ENCODE measurements around the gene PRXL2A. TPM values are rescaled to one million over a fixed set of nuclear protein-coding genes. Genes with fewer than 3 reads are reported as not detected.

PRXL2A gene
- total and polyA plus RNA-seq, 2 experiments from 2014 or later: 166 to 222 TPM

DNA sequence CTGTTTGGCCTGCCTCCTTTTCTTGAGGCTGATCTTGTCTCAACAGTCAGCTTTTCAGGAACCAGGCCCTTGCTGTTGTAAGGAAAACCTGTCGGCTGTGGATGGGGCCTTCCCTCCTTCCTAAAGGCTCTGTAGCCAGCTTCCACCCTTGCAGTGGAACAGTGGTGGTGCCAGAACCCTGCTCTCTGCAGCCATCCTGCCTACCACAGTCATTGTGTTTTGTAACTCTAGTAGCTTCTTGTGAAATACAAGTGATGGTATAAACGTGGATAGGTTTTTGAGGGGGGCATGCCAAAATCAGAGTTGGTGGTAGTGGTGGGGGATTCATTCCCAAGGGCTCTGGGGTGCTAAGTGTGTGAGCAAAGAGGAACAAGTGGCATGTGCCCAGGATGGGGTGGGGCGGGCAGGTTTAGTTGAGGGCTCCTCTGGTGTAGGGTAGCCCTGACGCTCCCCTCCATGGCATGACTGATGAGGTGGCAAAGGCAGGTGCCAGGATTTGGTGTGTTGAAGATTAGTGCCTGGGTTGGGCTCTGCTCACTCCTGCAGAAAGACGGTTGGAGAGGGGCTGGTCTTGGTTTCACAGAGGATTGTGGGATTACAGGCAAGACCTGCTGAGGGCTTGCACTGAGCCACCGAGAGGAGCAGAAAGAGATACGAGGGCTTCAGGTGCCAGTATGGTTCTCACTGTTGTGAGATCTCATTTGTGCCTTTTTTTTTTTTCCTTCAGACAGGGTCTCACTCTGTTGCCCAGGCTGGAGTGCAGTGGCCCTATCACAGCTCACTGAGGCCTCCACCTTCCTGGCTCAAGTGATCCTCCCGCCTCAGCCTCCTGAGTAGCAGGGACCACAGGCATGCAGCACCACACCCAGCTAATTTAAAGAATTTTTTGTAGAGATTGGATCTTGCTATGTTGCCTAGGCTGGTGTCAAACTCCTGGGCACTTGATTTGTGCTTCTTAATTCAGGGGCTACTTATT lies 53.1 kb downstream of the PRXL2A start:
- H3K9me2 ChIP-seq (replicated peaks; ENCODE audit: insufficient read depth): no peaks in the 10 kb centered on the region
- no peaks in the 10 kb centered on the region for H3K36me3 ChIP-seq (replicated peaks; ENCODE audit: insufficient read depth, low read depth)
- TF ChIP-seq, protein P1, sequence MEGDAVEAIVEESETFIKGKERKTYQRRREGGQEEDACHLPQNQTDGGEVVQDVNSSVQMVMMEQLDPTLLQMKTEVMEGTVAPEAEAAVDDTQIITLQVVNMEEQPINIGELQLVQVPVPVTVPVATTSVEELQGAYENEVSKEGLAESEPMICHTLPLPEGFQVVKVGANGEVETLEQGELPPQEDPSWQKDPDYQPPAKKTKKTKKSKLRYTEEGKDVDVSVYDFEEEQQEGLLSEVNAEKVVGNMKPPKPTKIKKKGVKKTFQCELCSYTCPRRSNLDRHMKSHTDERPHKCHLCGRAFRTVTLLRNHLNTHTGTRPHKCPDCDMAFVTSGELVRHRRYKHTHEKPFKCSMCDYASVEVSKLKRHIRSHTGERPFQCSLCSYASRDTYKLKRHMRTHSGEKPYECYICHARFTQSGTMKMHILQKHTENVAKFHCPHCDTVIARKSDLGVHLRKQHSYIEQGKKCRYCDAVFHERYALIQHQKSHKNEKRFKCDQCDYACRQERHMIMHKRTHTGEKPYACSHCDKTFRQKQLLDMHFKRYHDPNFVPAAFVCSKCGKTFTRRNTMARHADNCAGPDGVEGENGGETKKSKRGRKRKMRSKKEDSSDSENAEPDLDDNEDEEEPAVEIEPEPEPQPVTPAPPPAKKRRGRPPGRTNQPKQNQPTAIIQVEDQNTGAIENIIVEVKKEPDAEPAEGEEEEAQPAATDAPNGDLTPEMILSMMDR (IDR thresholded peaks at IDR 0.05; ENCODE audit: poor library complexity): no peak
- TF ChIP-seq EZH2 (IDR thresholded peaks at IDR 0.05; ENCODE audit: borderline replicate concordance) (no peak), EZH2phosphoT487 (IDR thresholded peaks at IDR 0.05; ENCODE audit: low read depth, severe bottlenecking, unreplicated experiment) (no peak)
- peak overlapping the region; percentile 65 for H3K4me2 ChIP-seq
- DNase-seq (ENCODE audit: low spot score): no peak
- no peaks in the 10 kb centered on the region for H3K9me3 ChIP-seq (ENCODE audit: low read depth)
- peaks cover 89% of the 10 kb centered on the region for H3K4me1 ChIP-seq (ENCODE audit: insufficient read depth)
- WGBS (ENCODE audit: low lambda C conversion rate, missing lambda C conversion rate): 80% methylated on average over 8 of the region's 8 CpGs
- no peaks in the 10 kb centered on the region for H3K27me3 ChIP-seq
- peaks cover 92% of the 10 kb centered on the region for H4K20me1 ChIP-seq (ENCODE audit: insufficient read depth, poor library complexity, severe bottlenecking)
- no peak overlapping the region for H3K4me3 ChIP-seq
- peaks cover 98% of the 10 kb centered on the region for H3K79me2 ChIP-seq
- H2AFZ ChIP-seq: no peak overlapping the region
- H3K27ac ChIP-seq: peak overlapping the region; percentile 79

GRCh38 chr10:80462299-80462980 lies 54.1 kb downstream of the PRXL2A start:
- H3K9me3 ChIP-seq (ENCODE audit: low read depth): no peaks in the 10 kb centered on the region
- peak overlapping the region; percentile 62 for H3K4me2 ChIP-seq
- peaks cover 92% of the 10 kb centered on the region for H3K4me1 ChIP-seq (ENCODE audit: insufficient read depth)
- TF ChIP-seq EZH2 (IDR thresholded peaks at IDR 0.05; ENCODE audit: borderline replicate concordance): no peak
- no peak overlapping the region for H2AFZ ChIP-seq
- H3K36me3 ChIP-seq (replicated peaks; ENCODE audit: insufficient read depth, low read depth): no peaks in the 10 kb centered on the region
- no peak for DNase-seq (ENCODE audit: low spot score)
- peaks cover 92% of the 10 kb centered on the region for H4K20me1 ChIP-seq (ENCODE audit: insufficient read depth, poor library complexity, severe bottlenecking)
- 69% methylated on average over 7 of the region's 7 CpGs for WGBS (ENCODE audit: low lambda C conversion rate, missing lambda C conversion rate)
- no peaks in the 10 kb centered on the region for H3K9me2 ChIP-seq (replicated peaks; ENCODE audit: insufficient read depth)
- H3K27me3 ChIP-seq: no peaks in the 10 kb centered on the region
- no peak overlapping the region for H3K4me3 ChIP-seq
- H3K79me2 ChIP-seq: peaks cover 98% of the 10 kb centered on the region
- H3K27ac ChIP-seq: peak overlapping the region; percentile 79

GRCh38 chr10:80462981-80463741 lies 54.8 kb downstream of the PRXL2A start:
- DNase-seq (ENCODE audit: low spot score): no peak
- peak overlapping the region; percentile 79 for H3K27ac ChIP-seq
- no peaks in the 10 kb centered on the region for H3K9me3 ChIP-seq (ENCODE audit: low read depth)
- no peak overlapping the region for H2AFZ ChIP-seq
- peaks cover 87% of the 10 kb centered on the region for H4K20me1 ChIP-seq (ENCODE audit: insufficient read depth, poor library complexity, severe bottlenecking)
- no peaks in the 10 kb centered on the region for H3K36me3 ChIP-seq (replicated peaks; ENCODE audit: insufficient read depth, low read depth)
- TF ChIP-seq EZH2phosphoT487 (IDR thresholded peaks at IDR 0.05; ENCODE audit: low read depth, severe bottlenecking, unreplicated experiment) (no peak), EZH2 (IDR thresholded peaks at IDR 0.05; ENCODE audit: borderline replicate concordance) (no peak)
- TF ChIP-seq, protein P1 (IDR thresholded peaks at IDR 0.05; ENCODE audit: poor library complexity): no peak
- peak overlapping the region; percentile 62 for H3K4me2 ChIP-seq
- peaks cover 91% of the 10 kb centered on the region for H3K4me1 ChIP-seq (ENCODE audit: insufficient read depth)
- no peaks in the 10 kb centered on the region for H3K27me3 ChIP-seq
- H3K9me2 ChIP-seq (replicated peaks; ENCODE audit: insufficient read depth): no peaks in the 10 kb centered on the region
- peaks cover 98% of the 10 kb centered on the region for H3K79me2 ChIP-seq
- WGBS (ENCODE audit: low lambda C conversion rate, missing lambda C conversion rate): 51% methylated on average over 5 of the region's 5 CpGs
- no peak overlapping the region for H3K4me3 ChIP-seq

All from hepatocyte (in vitro differentiated cells).